CD4-positive, alpha-beta T cell treated with Interleukin-4 for 1 hour (primary cell): Measurements from ENCODE around the gene TMEM39B.
A peak's percentile ranks its signal among the peaks of the same experiment; 100 is the strongest.
"Not testable (repeated sequence)": the region's sequence is repeated elsewhere in the genome, so short reads cannot be mapped to it uniquely, and the experiment has no call there.

Experiments used
- DNase-seq, 2 donors: peaks; one replicate each; pipeline ENCODE4 v3.0.0-alpha.2; 2020 to 2022

Gene TMEM39B

DNA sequence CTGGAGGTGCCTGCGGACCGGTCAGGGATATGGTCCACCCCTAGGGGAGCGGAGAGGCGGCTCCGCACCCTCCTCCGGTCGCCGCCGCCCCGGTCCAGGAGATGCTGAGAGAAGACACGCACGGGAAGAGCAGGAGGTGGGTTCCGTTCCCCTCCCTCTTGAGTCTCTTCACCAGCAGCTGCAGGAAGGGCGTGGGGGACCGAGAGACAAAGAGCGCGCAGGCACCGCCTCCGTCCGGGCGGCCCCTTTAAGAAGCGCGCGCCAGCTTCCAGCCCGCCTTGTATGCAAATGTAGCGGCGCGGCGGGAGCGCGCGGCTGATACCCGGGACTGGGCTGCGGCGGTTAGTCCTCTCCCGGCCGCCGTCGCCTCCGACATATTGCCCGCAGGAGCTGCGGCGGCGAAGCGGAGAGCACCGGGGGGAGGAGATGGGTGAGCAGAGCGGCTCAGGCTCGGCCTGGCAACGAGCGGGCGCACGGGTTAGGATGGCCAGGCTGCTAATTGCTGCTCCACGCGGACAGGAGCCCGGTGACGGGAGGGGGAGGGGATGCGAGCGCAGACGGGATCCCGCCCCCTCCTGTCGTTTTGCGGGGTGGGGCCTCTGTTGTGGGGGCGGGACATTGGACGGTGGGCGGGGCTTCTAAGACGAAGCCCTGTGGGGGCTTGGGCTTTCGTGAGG lies at the start of gene TMEM39B:
TMEM39B (plus strand) TSS at position 318 of the 677 bp plus-strand sequence; CDS start at position 427, 109 bp downstream.
- DNase-seq, result peak; percentile 94 to 95

DNA sequence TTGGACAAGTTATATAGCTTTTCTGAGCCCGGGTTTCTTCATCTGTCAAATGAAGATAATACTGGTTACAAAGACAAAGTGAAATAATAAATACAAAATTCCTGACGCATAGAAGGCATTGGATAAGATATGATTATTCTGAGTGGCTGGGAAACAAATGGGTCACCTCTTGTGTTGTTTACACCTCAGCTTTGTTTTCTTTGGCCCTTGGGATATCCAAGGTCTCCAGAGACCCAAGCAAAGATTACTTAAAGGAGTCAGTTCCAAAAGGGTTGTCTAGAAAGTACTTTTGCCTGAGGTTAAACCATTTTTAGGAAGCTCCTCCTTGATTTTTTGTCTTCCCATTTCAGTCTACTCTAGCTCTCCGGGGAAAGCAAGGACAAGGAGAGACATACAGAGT lies 49.4 kb upstream of the TMEM39B start:
- no peak for DNase-seq

DNA sequence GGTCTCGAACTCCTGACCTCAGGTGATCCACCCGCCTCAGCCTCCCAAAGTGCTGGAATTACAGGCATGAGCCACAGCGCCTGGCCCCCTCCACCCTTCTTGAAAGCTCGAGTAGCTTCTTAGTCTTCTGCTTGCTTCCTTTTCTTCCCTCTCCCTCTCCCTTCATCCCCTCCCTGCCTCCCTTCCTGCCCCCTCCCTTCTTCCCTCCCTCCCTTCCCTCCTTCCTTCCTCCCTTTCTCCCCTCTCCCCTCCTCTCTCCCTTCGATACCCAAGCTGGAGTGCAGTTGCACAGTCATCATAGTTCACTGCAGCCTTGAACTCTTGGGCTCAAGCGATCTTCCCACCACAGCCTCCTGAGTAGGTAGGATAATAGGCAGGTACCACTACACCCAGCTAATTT lies 47.2 kb upstream of the TMEM39B start:
- DNase-seq, result no peak

DNA sequence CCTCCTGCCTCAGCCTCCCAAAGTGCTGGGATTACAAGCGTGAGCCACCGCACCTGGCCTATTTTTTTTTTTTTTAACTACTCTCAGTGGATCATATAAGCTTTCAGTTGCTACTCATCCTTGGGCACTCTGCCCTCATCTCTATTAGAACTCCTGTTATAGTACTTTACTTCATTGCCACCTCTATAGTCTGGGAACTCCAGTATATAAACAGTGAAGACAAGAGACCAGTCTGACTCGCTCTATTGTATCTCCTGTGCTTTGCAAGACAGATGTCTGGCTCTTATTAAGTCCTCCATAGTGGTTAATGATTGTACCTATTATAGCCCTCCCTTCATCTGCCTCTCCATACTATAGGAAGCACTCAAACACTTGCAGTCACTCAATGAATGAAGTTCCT lies 44.0 kb upstream of the TMEM39B start:
- no peak for DNase-seq

DNA sequence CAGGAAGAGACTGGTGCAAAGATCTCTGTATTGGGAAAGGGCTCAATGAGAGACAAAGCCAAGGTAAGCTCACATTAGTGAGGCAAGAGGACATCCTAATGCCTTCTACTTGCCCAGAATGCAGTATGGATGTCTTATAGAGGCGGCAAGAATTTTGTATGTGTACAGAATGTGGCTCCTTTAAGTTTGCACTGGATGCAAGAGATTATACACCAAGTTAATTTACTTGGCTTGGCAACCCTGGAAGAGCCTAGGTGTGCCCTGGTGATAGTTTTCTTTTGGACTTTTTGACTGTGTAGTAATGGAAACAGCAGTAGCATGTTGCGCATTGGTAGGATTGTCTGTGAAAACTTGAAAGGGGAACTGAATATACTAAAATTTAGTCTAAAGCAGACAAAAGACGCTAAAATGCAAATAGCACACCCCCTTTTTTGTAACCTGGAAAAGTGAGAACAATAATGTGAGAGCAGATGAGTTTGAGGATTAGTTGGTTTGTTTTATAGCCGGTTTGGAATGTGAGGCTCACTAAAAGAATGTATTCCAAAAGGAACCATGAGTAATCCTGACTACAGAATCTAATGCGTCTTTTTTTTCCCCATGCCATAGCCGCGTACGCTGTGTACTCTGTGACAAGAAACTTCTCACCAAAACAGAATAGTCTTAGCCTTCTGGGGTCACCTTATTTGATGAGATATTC lies 41.0 kb upstream of the TMEM39B start:
- DNase-seq, result no peak

DNA sequence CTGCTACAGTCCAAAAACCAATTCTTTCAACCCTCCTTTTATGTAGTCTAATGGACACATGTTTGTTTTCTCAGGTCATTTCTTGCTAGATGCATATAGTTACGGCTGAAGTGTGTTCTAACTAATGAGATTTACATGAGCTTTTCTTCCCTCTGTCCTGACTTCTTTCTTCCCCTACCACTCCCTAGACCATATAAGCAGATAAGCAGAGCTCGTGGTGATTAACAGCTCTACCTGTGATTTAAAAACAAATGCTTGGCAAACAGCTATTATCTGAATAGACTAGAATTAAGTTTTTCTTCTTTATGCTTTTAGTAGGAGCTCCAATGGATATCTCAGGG lies 40.5 kb upstream of the TMEM39B start:
- DNase-seq, result no peak

DNA sequence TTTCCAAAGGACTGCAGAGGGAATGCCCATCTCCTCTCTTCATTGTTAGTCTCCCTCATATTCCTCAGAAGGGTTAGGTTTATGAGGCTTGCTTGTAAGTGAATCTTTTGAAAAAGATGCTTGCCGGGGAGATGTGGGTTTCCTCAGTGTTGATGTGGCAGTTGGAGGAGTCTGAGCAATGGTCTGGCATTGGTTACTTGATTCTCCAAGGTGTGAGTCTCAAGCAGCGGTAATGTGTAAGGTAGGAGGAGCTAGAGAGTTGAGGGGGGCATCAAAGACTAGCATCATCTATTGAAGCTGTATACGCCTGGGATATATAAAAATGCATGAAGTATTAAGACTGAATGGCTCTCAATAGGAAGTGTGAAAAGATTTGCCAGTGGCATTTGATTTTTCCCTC lies 37.6 kb upstream of the TMEM39B start:
- no peak for DNase-seq

DNA sequence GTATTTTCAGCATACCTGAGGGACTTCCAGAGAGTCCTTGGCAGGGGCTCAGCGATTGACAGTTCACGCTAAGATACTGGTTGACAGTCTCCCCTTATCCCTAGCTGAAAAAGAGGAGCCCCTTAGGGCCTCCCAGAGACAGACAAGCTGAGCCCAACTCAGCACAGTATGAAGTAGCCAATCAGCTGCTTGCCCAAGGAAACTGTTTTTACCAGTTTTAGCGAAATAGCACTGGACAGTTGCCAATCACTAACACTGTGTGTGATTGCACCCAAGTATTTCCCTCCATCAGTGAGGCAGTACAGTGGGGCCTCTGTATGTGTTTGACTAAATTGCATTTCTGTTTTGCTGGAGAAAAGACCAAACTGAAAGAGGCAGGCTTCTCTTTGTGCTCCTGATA lies 32.0 kb upstream of the TMEM39B start:
- DNase-seq, result no peak

DNA sequence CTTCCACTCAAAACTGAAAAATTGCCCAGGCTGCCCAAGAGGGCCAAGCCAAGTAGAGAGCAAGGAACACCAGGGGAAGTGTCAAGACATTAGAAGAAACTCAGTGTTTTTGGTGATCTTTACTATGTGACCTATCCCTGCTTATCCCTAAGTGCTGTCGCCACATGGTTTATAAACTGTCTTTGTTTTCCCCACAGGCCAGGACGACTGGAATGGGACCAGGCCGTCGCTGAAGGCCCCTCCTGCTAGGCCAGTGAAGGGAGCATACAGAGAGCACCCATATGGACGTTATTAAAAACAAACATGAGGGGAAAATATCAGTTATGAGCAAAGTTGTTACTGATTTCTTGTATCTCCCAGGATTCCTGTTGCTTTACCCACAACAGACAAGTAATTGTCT lies 30.4 kb upstream of the TMEM39B start:
- DNase-seq, result no peak

DNA sequence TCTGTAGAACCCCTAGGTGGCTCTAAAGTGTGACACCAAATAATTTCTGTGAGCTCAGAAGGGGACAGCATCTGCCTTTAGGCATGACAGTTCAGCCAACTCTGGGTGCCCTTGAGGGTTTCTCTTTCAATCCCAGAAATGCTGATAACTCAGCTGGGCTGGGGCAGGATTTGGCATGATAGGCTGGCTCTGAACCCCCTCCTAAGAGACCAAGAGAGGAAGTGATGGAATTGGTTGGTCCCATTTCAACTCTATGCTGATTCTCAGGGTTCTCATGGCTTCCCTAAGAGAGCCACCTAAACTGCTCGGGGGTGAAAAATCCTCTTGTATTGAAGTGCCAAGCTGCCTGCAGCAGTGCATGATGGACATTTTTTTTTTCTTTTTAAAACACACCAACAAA lies 28.5 kb upstream of the TMEM39B start:
- no peak for DNase-seq

DNA sequence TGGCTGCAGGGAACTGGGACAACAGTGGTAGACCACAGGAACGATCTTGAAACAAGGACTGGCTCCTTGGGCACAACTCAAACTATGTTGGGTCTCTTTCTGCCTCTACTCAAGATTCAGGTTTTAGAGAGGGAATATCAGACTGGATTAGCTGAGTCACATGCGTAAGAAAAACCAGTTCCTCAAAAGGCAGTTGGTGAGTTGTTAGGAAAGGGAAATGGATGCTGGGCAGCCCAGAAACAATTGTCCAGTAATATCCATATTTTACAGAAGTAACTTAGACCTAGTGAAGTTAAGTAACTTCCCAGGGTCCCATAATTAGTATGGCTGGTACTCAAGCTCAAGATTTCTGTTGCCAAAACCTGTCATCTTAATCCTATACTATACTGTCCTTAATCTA lies 27.0 kb upstream of the TMEM39B start:
- DNase-seq, result no peak

DNA sequence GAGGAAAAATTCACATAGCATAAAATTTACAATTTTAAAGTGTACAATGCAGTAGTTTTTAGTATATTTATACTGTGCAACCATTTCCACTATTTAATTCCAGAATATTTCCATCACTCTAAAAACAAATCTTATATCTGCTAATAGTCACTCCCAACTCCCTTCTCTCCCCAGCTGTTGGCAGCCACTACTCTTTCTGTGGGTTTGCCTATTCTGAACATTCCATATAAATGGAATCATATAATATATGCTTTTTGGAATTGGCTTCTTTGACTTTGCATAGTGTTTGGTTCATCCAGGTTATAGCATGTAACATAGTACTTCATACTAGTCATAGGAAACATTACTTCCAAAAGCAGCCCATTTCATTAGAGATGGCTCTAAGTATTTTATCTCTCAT lies 25.0 kb upstream of the TMEM39B start:
- DNase-seq, result no peak

DNA sequence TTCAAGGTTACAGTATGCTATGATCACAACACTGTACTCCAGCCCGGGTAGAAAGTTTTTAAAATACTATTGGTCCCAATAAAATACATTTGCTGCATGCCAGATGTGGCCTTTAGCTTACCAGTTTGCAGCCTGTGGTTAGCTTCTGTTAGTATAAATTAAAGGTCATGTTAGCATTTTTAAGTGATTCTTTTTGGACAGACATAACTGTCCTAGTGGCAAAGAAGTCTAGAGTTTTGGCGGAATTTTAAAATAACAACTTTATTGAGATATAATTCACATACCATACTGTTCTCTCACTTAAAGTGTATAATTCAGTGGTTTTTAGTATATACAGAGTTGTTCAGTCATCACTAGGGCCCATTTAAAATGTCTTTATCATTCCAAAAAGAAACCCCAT lies 24.3 kb upstream of the TMEM39B start:
- DNase-seq, result no peak

DNA sequence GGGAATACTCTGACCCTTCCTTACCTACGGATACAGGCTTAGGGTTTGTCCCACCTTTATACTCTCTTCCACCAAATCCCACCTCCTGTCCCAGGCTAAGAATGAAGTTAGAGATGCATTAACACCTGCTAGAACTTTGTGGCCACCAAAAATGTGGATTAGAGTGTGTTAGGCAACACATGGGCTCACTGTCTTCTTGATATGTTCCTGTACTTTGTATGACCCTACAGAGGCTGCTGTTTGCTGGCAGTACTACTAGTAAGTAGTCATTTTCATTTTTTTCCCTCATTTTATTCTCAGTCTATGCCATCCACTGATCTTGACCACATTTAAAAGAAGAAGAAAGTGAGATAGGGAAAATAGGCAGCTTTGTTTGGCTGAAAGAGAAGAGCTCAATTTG lies 21.0 kb upstream of the TMEM39B start:
- DNase-seq, result no peak

DNA sequence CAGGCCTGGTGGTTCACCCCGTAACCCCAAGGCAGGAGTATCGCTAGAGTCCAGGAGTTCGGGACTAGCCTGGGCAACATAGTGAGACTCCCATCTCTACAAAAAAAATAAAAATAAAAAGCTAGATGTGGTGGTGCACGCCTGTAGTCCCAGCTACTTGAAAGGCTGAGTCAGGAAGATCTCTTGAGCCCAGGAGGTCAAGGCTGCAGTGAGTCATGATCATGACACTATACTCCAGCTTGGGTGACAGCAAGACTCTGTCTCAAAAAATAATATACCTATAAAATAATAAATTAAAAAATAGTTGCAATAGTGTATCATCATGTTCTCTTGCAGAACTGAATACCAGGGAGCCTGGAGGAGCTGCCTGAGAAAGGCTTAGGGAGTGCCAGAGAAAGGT lies 19.9 kb upstream of the TMEM39B start:
- no peak for DNase-seq

DNA sequence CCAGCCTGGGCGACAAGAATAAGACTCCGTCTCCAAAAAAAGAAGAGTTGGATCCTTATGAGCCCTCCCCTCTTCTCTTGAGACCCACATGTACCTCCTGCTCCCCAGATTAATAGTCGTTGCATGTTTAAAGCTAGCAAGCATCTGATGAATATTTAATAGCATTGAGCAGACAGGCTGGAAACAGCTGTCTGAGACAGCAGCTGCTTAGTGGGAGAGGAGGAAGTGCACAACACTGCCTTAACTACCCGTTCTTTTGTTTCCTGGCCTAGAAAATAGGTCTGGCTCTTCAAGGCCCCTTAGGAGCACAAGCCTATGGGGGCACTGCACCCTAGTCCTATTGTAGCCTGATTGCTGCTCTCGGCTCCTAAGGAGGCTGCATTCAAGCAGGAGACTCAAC lies 17.3 kb upstream of the TMEM39B start:
- DNase-seq, result no peak

DNA sequence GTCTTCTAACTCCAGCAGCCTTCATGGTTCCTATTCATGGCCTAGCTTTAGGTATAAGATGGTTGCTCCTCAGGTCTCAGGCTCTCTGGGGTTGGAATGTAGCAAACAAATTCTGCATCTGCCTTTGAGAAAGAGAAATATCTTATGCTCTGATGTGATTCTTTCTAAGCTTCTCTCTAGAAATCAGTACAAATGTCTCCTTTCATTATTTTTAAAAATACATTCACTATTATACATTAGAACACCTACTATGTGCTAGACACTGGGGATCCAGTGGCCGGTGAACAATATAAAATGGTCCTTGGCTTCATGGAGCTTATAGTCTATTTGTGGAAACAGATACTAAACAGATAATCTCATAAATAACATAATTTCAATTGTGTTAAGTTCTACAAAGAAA lies 16.1 kb upstream of the TMEM39B start:
- DNase-seq, result no peak

DNA sequence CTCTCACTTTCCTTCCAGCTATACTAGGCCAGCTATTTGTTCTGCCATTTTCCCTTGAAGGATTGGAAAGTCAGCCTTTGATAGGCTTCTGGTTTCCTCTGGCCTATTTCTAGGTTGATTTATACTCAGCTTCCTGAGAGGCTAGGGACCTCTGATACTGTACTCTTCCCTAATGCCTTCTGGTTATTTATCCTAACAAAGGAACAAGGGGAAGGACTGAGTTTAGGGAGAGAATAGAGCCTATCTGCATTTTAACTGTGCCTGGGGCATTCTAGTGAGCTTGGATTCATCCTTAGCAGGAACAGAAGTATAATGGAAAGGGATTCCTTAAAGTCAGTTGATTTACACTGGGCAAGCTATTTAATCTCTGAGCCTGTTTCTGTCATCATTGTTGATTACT lies 11.8 kb upstream of the TMEM39B start:
- DNase-seq, result no peak

DNA sequence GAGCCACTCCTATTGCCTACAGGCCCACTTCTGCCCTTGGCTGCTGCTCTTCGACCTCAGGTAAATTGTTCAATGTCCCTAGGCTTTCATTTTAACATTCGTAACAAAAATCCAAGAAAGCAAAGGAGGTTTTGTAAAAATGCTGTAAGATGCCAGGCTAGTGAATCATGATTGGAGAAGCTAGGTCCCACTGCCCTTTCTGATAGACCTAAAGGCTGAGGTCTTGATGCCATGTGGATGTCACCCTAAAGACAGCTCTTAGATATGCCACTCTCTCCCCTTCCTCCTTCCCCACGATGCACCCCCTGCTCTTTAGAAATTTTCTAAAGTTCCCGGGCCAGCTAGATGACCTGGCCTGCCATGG lies 9.9 kb upstream of the TMEM39B start:
- DNase-seq, result no peak

DNA sequence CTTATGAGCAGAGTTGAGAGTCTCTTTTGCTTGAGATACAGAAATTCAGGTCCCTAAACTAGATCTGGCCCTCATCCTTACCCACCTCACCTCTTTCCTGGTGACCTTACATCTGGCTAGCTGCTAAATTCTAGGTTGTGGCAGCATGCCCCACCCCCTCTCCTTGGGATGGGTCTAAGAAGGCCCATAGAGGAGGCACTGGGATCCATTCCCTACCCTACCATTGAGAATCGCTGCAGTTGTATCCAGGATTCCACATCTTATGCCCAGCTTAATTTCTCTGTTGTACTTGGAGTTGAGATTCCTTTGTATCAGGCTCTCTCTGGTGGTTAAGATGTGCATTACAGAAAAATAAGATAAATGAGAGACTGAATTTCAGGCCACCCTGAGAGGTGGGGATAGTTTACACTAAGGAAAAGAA lies 9.5 kb upstream of the TMEM39B start:
- peak in 1 of 2 donors; percentile 51 for DNase-seq

DNA sequence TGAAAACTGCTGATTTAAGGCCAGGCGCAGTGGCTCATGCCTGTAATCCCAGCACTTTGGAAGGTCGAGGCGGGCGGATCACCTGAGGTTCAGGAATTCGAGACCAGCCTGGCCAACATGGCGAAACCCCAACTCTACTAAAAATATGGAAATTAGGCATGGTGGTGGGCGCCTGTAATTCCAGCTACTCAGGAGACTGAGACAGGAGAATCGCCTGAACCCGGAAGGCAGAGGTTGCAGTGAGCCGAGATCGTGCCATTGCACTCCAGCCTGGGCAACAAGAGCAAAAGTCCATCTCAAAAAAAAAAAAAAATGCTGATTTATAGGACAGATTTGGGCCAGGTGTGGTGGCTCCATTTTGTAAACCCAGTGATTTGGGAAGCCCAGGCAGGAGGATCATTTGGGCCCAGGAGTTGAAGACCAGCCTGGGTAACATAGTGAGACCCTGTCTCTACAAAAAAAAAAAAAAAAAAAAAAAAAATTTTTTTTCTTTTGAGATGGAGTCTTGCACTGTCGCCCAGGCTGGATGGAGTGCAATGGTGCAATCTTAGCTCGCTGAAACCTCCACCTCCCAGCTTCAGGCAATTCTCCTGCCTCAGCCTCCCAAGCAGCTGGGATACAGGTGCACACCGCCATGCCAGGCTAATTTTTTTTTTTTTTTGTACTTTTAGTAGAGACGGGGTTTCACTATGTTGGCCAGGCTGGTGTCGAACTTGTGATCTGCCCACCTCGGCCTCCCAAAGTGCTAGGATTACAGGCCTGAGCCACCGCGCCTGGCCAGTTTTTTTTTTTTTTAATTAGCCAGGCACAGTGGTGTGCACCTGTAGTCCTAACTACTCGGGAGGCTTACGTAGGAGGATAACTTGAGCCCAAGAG lies 6.9 kb upstream of the TMEM39B start:
- DNase-seq, result not testable (repeated sequence)

DNA sequence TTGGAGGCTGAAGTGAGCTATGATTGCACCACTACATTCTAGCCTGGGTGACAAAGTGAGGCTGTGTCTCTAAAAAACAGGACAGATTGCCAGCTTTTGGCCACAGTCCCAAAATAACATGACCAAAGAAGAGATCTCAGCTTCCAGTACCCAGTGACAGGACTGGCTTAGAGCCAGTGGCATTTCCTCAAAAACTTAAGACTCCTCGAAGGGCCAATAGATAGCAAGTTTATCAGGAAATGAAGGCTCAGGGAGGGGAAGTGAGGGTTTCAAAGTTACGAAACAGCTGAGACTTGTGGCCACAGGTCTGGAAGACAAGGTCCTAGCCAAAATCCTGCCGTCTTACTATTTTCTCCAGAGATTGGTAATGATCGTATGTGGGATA lies 6.3 kb upstream of the TMEM39B start:
- DNase-seq, result peak; percentile 47 to 64

DNA sequence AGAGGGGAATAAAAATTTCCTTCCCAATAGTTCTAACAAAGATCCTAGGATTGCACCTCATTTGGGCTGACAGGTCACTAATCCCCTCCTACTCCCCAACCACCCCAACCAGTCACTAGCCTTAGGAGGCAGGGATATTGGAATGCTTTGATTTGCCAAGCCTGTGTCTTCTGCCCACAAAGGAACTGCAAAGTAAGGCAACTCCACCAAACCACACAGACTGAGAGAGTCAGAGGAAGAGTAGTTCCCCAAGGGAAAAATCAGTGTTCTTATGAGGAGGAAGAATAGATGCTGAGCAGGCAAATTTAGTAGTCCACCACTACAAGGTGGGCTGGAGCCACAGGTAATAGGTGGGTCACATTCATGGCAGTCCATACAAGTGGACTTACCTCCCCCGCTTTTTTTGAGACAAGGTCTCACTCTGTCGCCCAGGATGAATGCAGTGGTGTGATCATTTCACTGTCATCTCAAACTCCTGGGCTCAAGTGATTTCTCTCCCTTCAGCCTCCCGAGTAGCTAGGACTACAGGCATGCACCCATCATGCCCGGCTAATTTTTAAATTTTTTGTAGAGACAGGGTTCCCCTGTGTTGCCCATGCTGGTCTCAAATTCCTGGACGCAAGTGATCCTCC lies 3.7 kb upstream of the TMEM39B start:
- DNase-seq, result no peak
